H9 (cell line): ENCODE data around the gene DNM2. TPM values are rescaled to one million over a fixed set of nuclear protein-coding genes. Genes with fewer than 3 reads are reported as not detected.

ENCODE experiments used
- DNase-seq: peaks from one replicate; pipeline ENCODE4 v3.0.0-alpha.2; 2017
- H2AFZ ChIP-seq: one replicate; pipeline ENCODE4 v1.6.1; 2013; ENCODE audit warnings: mild to moderate bottlenecking, low read length, control low read depth, moderate library complexity
- H2AK5ac ChIP-seq: 2 replicates; pipeline ENCODE4 v1.6.1; 2013; ENCODE audit warnings: low read length, control low read depth, mixed read lengths; ENCODE audit not compliant: insufficient read length
- H2BK120ac ChIP-seq: one replicate; pipeline ENCODE4 v1.6.1; 2013; ENCODE audit warnings: low read depth, mild to moderate bottlenecking, low read length, control low read depth, inconsistent platforms; ENCODE audit not compliant: poor library complexity, severe bottlenecking
- H2BK12ac ChIP-seq: 2 replicates; pipeline ENCODE4 v1.6.1; 2013; ENCODE audit warnings: low read length, control low read depth, mixed read lengths, low read depth; ENCODE audit not compliant: insufficient read length
- H2BK15ac ChIP-seq: 2 replicates; pipeline ENCODE4 v1.6.1; 2013; ENCODE audit warnings: low read depth, low read length, control low read depth
- H2BK20ac ChIP-seq: one replicate; pipeline ENCODE4 v1.6.1; 2013; ENCODE audit warnings: low read depth, mild to moderate bottlenecking, low read length, control low read depth, inconsistent platforms; ENCODE audit not compliant: poor library complexity, severe bottlenecking
- H2BK5ac ChIP-seq: 2 replicates; pipeline ENCODE4 v1.6.1; 2013; ENCODE audit warnings: low read length, control low read depth, mixed read lengths; ENCODE audit not compliant: insufficient read length
- H3K14ac ChIP-seq: 2 replicates; pipeline ENCODE4 v1.6.1; 2013; ENCODE audit warnings: low read length, control low read depth; ENCODE audit not compliant: insufficient read depth
- H3K18ac ChIP-seq: 2 replicates; pipeline ENCODE4 v1.6.1; 2013; ENCODE audit warnings: low read depth, mild to moderate bottlenecking, mixed read lengths, low read length, control low read depth; ENCODE audit not compliant: insufficient read length
- H3K23ac ChIP-seq: 2 replicates; pipeline ENCODE4 v1.6.1; 2013; ENCODE audit warnings: low read length, control low read depth, mixed read lengths, low read depth; ENCODE audit not compliant: insufficient read length
- H3K23me2 ChIP-seq: 2 replicates; pipeline ENCODE4 v1.6.1; 2013; ENCODE audit warnings: low read depth, mild to moderate bottlenecking, mixed read lengths, low read length, control low read depth; ENCODE audit not compliant: insufficient read length, poor library complexity, severe bottlenecking
- H3K27ac ChIP-seq: 2 replicates; pipeline ENCODE4 v1.5.1; 2013; ENCODE audit warnings: low read length, control low read depth, mixed read lengths, low read depth; ENCODE audit not compliant: insufficient read length
- H3K27me3 ChIP-seq: 2 replicates; pipeline ENCODE4 v1.6.1; 2013; ENCODE audit warnings: low read length, control low read depth, inconsistent platforms; ENCODE audit not compliant: insufficient read depth
- H3K4ac ChIP-seq: 2 replicates; pipeline ENCODE4 v1.6.1; 2013; ENCODE audit warnings: low read depth, mild to moderate bottlenecking, control low read depth, inconsistent platforms, low read length, moderate library complexity
- H3K4me1 ChIP-seq: 2 replicates; pipeline ENCODE4 v1.6.1; 2013; ENCODE audit warnings: low read length, control low read depth, inconsistent platforms; ENCODE audit not compliant: insufficient read depth
- H3K4me2 ChIP-seq: 2 replicates; pipeline ENCODE4 v1.6.1; 2013; ENCODE audit warnings: low read length, control low read depth, mixed read lengths; ENCODE audit not compliant: insufficient read length, insufficient read depth
- H3K56ac ChIP-seq: 2 replicates; pipeline ENCODE4 v1.6.1; 2013; ENCODE audit warnings: low read depth, mild to moderate bottlenecking, mixed read lengths, low read length, control low read depth; ENCODE audit not compliant: insufficient read length
- H3K79me1 ChIP-seq: 2 replicates; pipeline ENCODE4 v1.6.1; 2013; ENCODE audit warnings: low read depth, mild to moderate bottlenecking, moderate library complexity, low read length, control low read depth, inconsistent platforms; ENCODE audit not compliant: insufficient read depth, poor library complexity, severe bottlenecking
- H3K79me2 ChIP-seq: 2 replicates; pipeline ENCODE4 v1.6.1; 2013; ENCODE audit warnings: low read length, control low read depth, inconsistent platforms; ENCODE audit not compliant: insufficient read depth
- H3K9ac ChIP-seq: 2 replicates; pipeline ENCODE4 v1.6.1; 2013; ENCODE audit warnings: low read length, control low read depth, mixed read lengths; ENCODE audit not compliant: insufficient read length; ENCODE audit errors: extremely low read depth
- H3K9me3 ChIP-seq: one replicate; pipeline ENCODE4 v1.6.1; 2013; ENCODE audit warnings: low read depth, low read length, inconsistent platforms; ENCODE audit not compliant: control insufficient read depth
- H3T11ph ChIP-seq: one replicate; pipeline ENCODE4 v1.6.1; 2013; ENCODE audit warnings: mild to moderate bottlenecking, low read length, control low read depth, inconsistent platforms
- H4K20me1 ChIP-seq: one replicate; pipeline ENCODE4 v1.6.1; 2013; ENCODE audit not compliant: control insufficient read depth, insufficient read length, insufficient read depth
- H4K5ac ChIP-seq: 2 replicates; pipeline ENCODE4 v1.6.1; 2013; ENCODE audit warnings: low read depth, mild to moderate bottlenecking, mixed read lengths, low read length, control low read depth; ENCODE audit not compliant: insufficient read length
- H4K8ac ChIP-seq: replicated peaks from 2 replicates; pipeline ENCODE4 v1.6.1; 2013; ENCODE audit warnings: low read length, control low read depth, mixed read lengths, low read depth; ENCODE audit not compliant: insufficient read length
- H4K91ac ChIP-seq: 2 replicates; pipeline ENCODE4 v1.6.1; 2013; ENCODE audit warnings: low read depth, mild to moderate bottlenecking, moderate library complexity, mixed read lengths, low read length, control low read depth; ENCODE audit not compliant: insufficient read length
- H3K27ac Mint-ChIP-seq, 3 experiments: 2 replicates in 2 of 3; 3 replicates in 1 of 3; pipeline ENCODE4 v1.8.0; 2020 to 2021; ENCODE audit warnings: mixed read lengths in 3 of 3, mild to moderate bottlenecking in 1 of 3, moderate library complexity in 1 of 3
- H3K27me3 Mint-ChIP-seq: 2 replicates; pipeline ENCODE4 v1.8.0; 2021; ENCODE audit warnings: low read depth, mild to moderate bottlenecking, moderate library complexity, mixed read lengths
- H3K36me3 Mint-ChIP-seq, 3 experiments: 2 replicates in 2 of 3; 3 replicates in 1 of 3; pipeline ENCODE4 v1.8.0; 2020 to 2021; ENCODE audit warnings: low read depth in 3 of 3, mixed read lengths in 3 of 3; ENCODE audit not compliant: insufficient read depth in 1 of 3
- H3K4me1 Mint-ChIP-seq, 2 experiments: 2 replicates each; pipeline ENCODE4 v1.8.0; 2020; ENCODE audit warnings: mixed read lengths in 2 of 2
- H3K4me3 Mint-ChIP-seq, 2 experiments: 2 replicates in 1 of 2; 3 replicates in 1 of 2; pipeline ENCODE4 v1.8.0; 2020 to 2021; ENCODE audit warnings: mild to moderate bottlenecking in 2 of 2, mixed read lengths in 2 of 2, moderate library complexity in 1 of 2
- H3K9me3 Mint-ChIP-seq, 2 experiments: 2 replicates in 1 of 2; 3 replicates in 1 of 2; pipeline ENCODE4 v1.8.0; 2020; ENCODE audit warnings: mild to moderate bottlenecking in 2 of 2, mixed read lengths in 2 of 2, moderate library complexity in 1 of 2
- WGBS: extraction: QIAGEN DNeasy Blood & Tissue Kit; methylation state at CpG from one replicate; pipeline ENCODE4 v1.1.7; 2013; ENCODE audit warnings: missing lambda C conversion rate, low lambda C conversion rate, mixed read lengths; ENCODE audit not compliant: insufficient read length; ENCODE audit errors: extremely low coverage; 5-methylcytosine and 5-hydroxymethylcytosine counted together
- total RNA-seq: library from RNA; stranded (reverse); gene quantifications from 2 replicates; pipeline ENCODE4 v1.2.1, GENCODE V29; 2021
- TF ChIP-seq, protein P1 (sequence below): fragments of 200-600 bp; sonication (generic); conservative IDR thresholded peaks from 3 replicates; pipeline ENCODE4 v1.8.0; 2021; ENCODE audit warnings: antibody characterized with exemption, mild to moderate bottlenecking

DNM2 gene
- total RNA-seq, 1 experiment from 2014 or later = 152 TPM

DNA sequence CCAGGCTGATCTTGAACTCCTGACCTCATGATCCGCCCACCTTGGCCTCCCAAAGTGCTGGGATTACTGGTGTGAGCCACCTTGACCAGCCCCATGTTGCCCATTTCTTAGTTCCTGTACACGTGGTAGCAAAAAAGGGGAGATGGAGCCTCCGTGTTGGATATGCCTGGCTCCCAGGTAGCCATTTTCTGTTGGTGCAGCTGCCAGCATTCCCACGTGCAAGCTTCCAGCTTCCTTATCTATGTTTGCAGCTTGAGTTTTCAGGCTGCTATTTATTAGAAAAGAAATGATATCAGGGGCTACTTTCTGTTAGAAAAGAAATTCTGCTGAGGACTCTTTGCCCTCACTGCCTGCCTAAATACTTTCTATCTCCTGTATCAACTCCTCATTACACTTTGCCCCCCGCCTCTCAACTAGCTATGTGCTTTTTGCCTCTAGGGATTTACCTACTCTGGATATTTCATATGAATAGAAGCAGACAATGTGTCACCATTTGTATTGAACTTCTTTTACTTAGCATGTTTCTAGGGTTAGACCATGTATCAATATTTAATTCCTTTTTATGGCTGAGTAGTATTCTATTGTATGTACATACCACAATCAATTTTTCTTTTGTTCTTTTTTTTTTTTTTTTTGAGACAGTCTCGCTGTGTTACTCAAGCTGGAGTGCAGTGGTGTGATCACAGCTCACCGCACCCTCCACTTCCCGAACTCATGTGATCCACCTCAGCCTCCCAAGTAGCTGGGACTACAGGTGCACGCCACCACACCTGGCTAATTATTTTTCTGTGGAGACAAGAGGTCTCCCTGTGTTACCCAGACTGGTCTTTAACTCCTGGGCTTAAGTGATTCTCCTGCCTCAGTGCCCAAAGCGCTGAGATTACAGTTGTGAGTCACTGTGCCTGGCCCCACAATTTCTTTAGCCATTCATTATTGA lies 121.5 kb downstream of the DNM2 start:
- Histone ChIP-seq H4K91ac (no peak overlapping the region), H3K27me3 (no peaks in the 10 kb centered on the region), H2AK5ac (no peak overlapping the region), H4K5ac (no peak overlapping the region), H3K4me1 (no peaks in the 10 kb centered on the region; the same call in 1 of the 2 replicates), H2BK15ac (no peak overlapping the region), H2BK120ac (no peak overlapping the region), H2BK5ac (no peak overlapping the region), H3K79me2 (no peaks in the 10 kb centered on the region), H3K4me2 (no peak overlapping the region), H4K8ac (no peak overlapping the region), H2BK20ac (no peak overlapping the region), H3T11ph (no peak overlapping the region), H4K20me1 (no peaks in the 10 kb centered on the region), H2BK12ac (no peak overlapping the region), H3K9me3 (no peaks in the 10 kb centered on the region), H3K56ac (no peak overlapping the region), H2AFZ (no peak overlapping the region), H3K14ac (no peak overlapping the region), H3K18ac (no peak overlapping the region), H3K4ac (no peak overlapping the region), H3K27ac (no peak overlapping the region), H3K23me2 (no peaks in the 10 kb centered on the region), H3K79me1 (no peaks in the 10 kb centered on the region), H3K9ac (no peak overlapping the region), H3K23ac (no peak overlapping the region)
- WGBS = no CpG with 5 or more reads among the region's 10 CpGs
- Mint-ChIP-seq H3K4me1 (peaks cover 4 to 13% of the 10 kb centered on the region in 2 experiments), H3K27ac (no peak overlapping the region), H3K9me3 (peaks cover 20 to 28% of the 10 kb centered on the region in 2 experiments; a peak in 4 of 5 replicates), H3K36me3 (peaks cover 0 to 10% (median 2%) of the 10 kb centered on the region in 3 experiments; a peak in 4 of 7 replicates), H3K27me3 (peaks cover 38% of the 10 kb centered on the region), H3K4me3 (no peak overlapping the region)
- no peak for DNase-seq
- TF ChIP-seq, protein P1, sequence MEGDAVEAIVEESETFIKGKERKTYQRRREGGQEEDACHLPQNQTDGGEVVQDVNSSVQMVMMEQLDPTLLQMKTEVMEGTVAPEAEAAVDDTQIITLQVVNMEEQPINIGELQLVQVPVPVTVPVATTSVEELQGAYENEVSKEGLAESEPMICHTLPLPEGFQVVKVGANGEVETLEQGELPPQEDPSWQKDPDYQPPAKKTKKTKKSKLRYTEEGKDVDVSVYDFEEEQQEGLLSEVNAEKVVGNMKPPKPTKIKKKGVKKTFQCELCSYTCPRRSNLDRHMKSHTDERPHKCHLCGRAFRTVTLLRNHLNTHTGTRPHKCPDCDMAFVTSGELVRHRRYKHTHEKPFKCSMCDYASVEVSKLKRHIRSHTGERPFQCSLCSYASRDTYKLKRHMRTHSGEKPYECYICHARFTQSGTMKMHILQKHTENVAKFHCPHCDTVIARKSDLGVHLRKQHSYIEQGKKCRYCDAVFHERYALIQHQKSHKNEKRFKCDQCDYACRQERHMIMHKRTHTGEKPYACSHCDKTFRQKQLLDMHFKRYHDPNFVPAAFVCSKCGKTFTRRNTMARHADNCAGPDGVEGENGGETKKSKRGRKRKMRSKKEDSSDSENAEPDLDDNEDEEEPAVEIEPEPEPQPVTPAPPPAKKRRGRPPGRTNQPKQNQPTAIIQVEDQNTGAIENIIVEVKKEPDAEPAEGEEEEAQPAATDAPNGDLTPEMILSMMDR = no peak
